IMR-90 (cell line): ENCODE data around the gene CEP57L1. TPM values are rescaled to one million over a fixed set of nuclear protein-coding genes. Genes with fewer than 3 reads are reported as not detected.
"Not testable (repeated sequence)": the region's sequence is repeated elsewhere in the genome, so short reads cannot be mapped to it uniquely, and the experiment has no call there.

Experiments used
- ATAC-seq: fragments of 200-7000 bp; cut with Tn5 transposase; 2 replicates; pipeline ENCODE4 v1.9.1; 2020; ENCODE audit warnings: low read depth, mild to moderate bottlenecking, moderate library complexity
- BruUV-seq: library from RNA; stranded (reverse); fragments of 400-500 nt; replicated peaks from 2 replicates; lab custom pipeline; 2021; lab: Mats Ljungman, UMichigan
- CTCF ChIA-PET: fragments of 300-600 bp; formaldehyde crosslinking; extraction: SDS; loops from one replicate; lab custom pipeline; 2021; ENCODE audit warnings: antibody characterized with exemption; lab: Yijun Ruan, JAX
- POLR2A ChIA-PET: fragments of 300-600 bp; sonication (Branson Sonifier 250); formaldehyde crosslinking; loops from one replicate; lab custom pipeline; 2022; ENCODE audit warnings: antibody characterized with exemption; ENCODE audit not compliant: unreplicated experiment; lab: Charles Lee
- DNase-seq: peaks from one replicate; pipeline ENCODE4 v3.0.0; 2013
- H2AFZ ChIP-seq: replicated peaks from 2 replicates; pipeline ENCODE3; 2013; ENCODE audit warnings: low read length, mild to moderate bottlenecking; ENCODE audit not compliant: poor library complexity
- H2AK5ac ChIP-seq: 2 replicates; pipeline ENCODE4 v1.6.1; 2013; ENCODE audit warnings: low read depth, low read length, inconsistent platforms
- H2AK9ac ChIP-seq: replicated peaks from 2 replicates; pipeline ENCODE3; 2013; ENCODE audit warnings: mild to moderate bottlenecking, low read depth, low read length, moderate library complexity; ENCODE audit not compliant: poor library complexity
- H2BK120ac ChIP-seq: 2 replicates; pipeline ENCODE4 v1.6.1; 2013; ENCODE audit warnings: low read depth, low read length, inconsistent platforms
- H2BK15ac ChIP-seq: 3 replicates; pipeline ENCODE4 v1.6.1; 2013; ENCODE audit warnings: low read depth, low read length, inconsistent platforms
- H2BK20ac ChIP-seq: 2 replicates; pipeline ENCODE4 v1.6.1; 2013; ENCODE audit warnings: low read depth, mild to moderate bottlenecking, inconsistent platforms, low read length, moderate library complexity
- H2BK5ac ChIP-seq: 2 replicates; pipeline ENCODE4 v1.6.1; 2013; ENCODE audit warnings: mild to moderate bottlenecking, low read depth, low read length, inconsistent platforms; ENCODE audit not compliant: poor library complexity, severe bottlenecking
- H3K14ac ChIP-seq: replicated peaks from 2 replicates; pipeline ENCODE4 v1.6.1; 2013; ENCODE audit warnings: low read depth, low read length, inconsistent platforms
- H3K18ac ChIP-seq: 2 replicates; pipeline ENCODE4 v1.6.1; 2013; ENCODE audit warnings: low read depth, low read length, control low read depth
- H3K23ac ChIP-seq: 2 replicates; pipeline ENCODE4 v1.6.1; 2013; ENCODE audit warnings: low read depth, low read length, inconsistent platforms
- H3K27ac ChIP-seq: 2 replicates; pipeline ENCODE4 v1.5.1; 2013; ENCODE audit warnings: mild to moderate bottlenecking, control low read depth, low read length; ENCODE audit not compliant: insufficient read depth
- H3K27me3 ChIP-seq: 2 replicates; pipeline ENCODE4 v1.6.1; 2013; ENCODE audit warnings: low read length; ENCODE audit not compliant: control insufficient read depth, insufficient read depth
- H3K36me3 ChIP-seq: 2 replicates; pipeline ENCODE4 v1.6.1; 2013; ENCODE audit warnings: low read length, mixed read lengths; ENCODE audit not compliant: control insufficient read depth, insufficient read depth
- H3K4ac ChIP-seq: 2 replicates; pipeline ENCODE4 v1.6.1; 2013; ENCODE audit warnings: low read depth, low read length, inconsistent platforms
- H3K4me1 ChIP-seq: 2 replicates; pipeline ENCODE4 v1.6.1; 2013; ENCODE audit warnings: low read length, mixed read lengths; ENCODE audit not compliant: control insufficient read depth, insufficient read depth
- H3K4me2 ChIP-seq: 2 replicates; pipeline ENCODE4 v1.6.1; 2013; ENCODE audit warnings: low read depth, mild to moderate bottlenecking, control low read depth, low read length, moderate library complexity
- H3K4me3 ChIP-seq: 2 replicates; pipeline ENCODE4 v1.5.1; 2013; ENCODE audit warnings: low read depth, mild to moderate bottlenecking, control low read depth, low read length, moderate library complexity; ENCODE audit not compliant: insufficient read depth
- H3K56ac ChIP-seq: 2 replicates; pipeline ENCODE4 v1.6.1; 2013; ENCODE audit warnings: low read length, inconsistent platforms; ENCODE audit not compliant: insufficient read depth; ENCODE audit errors: extremely low read depth
- H3K79me1 ChIP-seq, 2 experiments: 2 replicates each; pipeline ENCODE4 v1.6.1; 2013; ENCODE audit warnings: low read length in 2 of 2, inconsistent platforms in 1 of 2, low read depth in 1 of 2
- H3K9ac ChIP-seq: 2 replicates; pipeline ENCODE4 v1.6.1; 2013; ENCODE audit warnings: low read depth, low read length, control low read depth
- H3K9me1 ChIP-seq: 2 replicates; pipeline ENCODE4 v1.6.1; 2013; ENCODE audit warnings: low read length, inconsistent platforms; ENCODE audit not compliant: insufficient read depth
- H3K9me3 ChIP-seq: 2 replicates; pipeline ENCODE4 v1.6.1; 2013; ENCODE audit warnings: low read length; ENCODE audit not compliant: control insufficient read depth, insufficient read depth
- H4K20me1 ChIP-seq: 2 replicates; pipeline ENCODE4 v1.6.1; 2013; ENCODE audit warnings: low read length, inconsistent platforms; ENCODE audit not compliant: insufficient read depth
- H4K5ac ChIP-seq: 2 replicates; pipeline ENCODE4 v1.6.1; 2013; ENCODE audit warnings: mild to moderate bottlenecking, low read depth, low read length, control low read depth
- H4K8ac ChIP-seq, 2 experiments: 2 replicates each; pipeline ENCODE4 v1.6.1; 2013; ENCODE audit warnings: low read depth in 2 of 2, low read length in 2 of 2, control low read depth in 1 of 2, inconsistent platforms in 1 of 2
- H4K91ac ChIP-seq: 2 replicates; pipeline ENCODE4 v1.6.1; 2013; ENCODE audit warnings: low read depth, low read length, inconsistent platforms; ENCODE audit not compliant: insufficient read depth
- FOS ChIP-seq: fragments of 150-350 bp; IDR thresholded peaks from 2 replicates; pipeline ENCODE4 v1.6.1; 2016; ENCODE audit warnings: low read depth, low read length
- NFE2L2 ChIP-seq: fragments of 150-350 bp; IDR thresholded peaks from 2 replicates; pipeline ENCODE4 v1.6.1; 2016; ENCODE audit warnings: low read depth, mild to moderate bottlenecking, low read length
- RFX5 ChIP-seq: IDR thresholded peaks from 2 replicates; pipeline ENCODE4 v1.8.0; 2012; ENCODE audit warnings: low read depth, mild to moderate bottlenecking, low read length, moderate library complexity
- WGBS, 2 experiments: methylation state at CpG; one replicate each; pipeline versions ENCODE4 v1.1.5 to v1.1.7; 2013; ENCODE audit warnings: missing lambda C conversion rate in 2 of 2; ENCODE audit not compliant: insufficient read length in 1 of 2; ENCODE audit errors: extremely low coverage in 2 of 2; 5-methylcytosine and 5-hydroxymethylcytosine counted together
- dilution Hi-C: fragments of 300-500 bp; cut with HindIII; formaldehyde crosslinking; loops from one replicate; pipeline ENCODE4 v1.14.3; 2018; ENCODE audit warnings: low sequenced_read_pairs; ENCODE audit not compliant: unreplicated experiment
- in situ Hi-C: fragments of 300-500 bp; cut with MboI; formaldehyde crosslinking; loops from 3 replicates; pipeline ENCODE4 v1.14.3; 2019; ENCODE audit warnings: low sequenced_read_pairs, inconsistent platforms, mixed read lengths
- intact Hi-C: fragments of 100-400 bp; cut with micrococcal nuclease; formaldehyde crosslinking; loops from 2 replicates; pipeline ENCODE4 v1.10.0; 2022
- polyA plus RNA-seq, 3 experiments: library from polyadenylated mRNA; depleted of rRNA; stranded (reverse); fragments of >200 nt; gene quantifications; 2 replicates each; pipeline ENCODE4 v1.2.3, GENCODE V29; 2012; ENCODE audit warnings: low replicate concordance in 1 of 3
- total RNA-seq: library from RNA; depleted of rRNA; stranded (reverse); fragments of >200 nt; gene quantifications from 2 replicates; pipeline ENCODE4 v1.2.3, GENCODE V29; 2012
- TF ChIP-seq, protein P1 (sequence below): fragments of 150-350 bp; IDR thresholded peaks from 2 replicates; pipeline ENCODE4 v1.6.1; 2016; ENCODE audit warnings: low read depth, mild to moderate bottlenecking, low read length, moderate library complexity, borderline replicate concordance

The CEP57L1 gene
- total and polyA plus RNA-seq, 2 of the 4 experiments (the other 2 are of a cell fraction), result 10.3 to 21.9 TPM

DNA sequence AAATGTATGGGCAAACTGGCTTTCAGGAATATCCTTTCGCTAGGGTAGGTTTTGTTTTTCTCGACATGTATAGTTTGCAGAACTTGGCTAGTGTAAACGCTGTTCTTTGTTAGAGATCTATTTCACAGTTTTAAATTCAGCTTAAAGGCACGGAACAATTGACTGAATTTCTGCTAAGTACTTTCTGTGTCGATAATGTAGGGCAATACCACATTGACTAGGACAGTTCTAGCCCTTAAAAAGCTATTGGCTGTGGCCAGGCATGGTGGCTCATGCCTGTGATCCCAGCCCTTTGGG lies 92.8 kb downstream of the CEP57L1 start:
- ChIA-PET CTCF (interaction anchor here (0.8 to 2.0 kb wide), 10 partner anchors 9 to 318 kb away, joined by 3 to 14 read pairs (median 5); partner anchors contain the start of gene CD164), POLR2A (no interaction called here)
- intact Hi-C loops (loop anchor here (1.0 kb wide), 2 partner anchors 195 to 209 kb away; no protein-coding TSS in a partner anchor), dilution Hi-C loops (no loop called here), in situ Hi-C loops (loop anchor here (25.0 kb wide), 1 partner anchor 199 kb away; the partner anchor contains the start of gene CD164)
- Histone ChIP-seq H4K20me1 (no peaks in the 10 kb centered on the region), H3K4me1 (no peaks in the 10 kb centered on the region), H2BK120ac (no peak overlapping the region), H2BK5ac (no peak overlapping the region), H2AK5ac (no peak overlapping the region), H3K4me3 (no peak overlapping the region), H3K27ac (no peak overlapping the region), H4K91ac (no peak overlapping the region), H3K27me3 (peaks cover 16% of the 10 kb centered on the region), H3K4ac (no peak overlapping the region), H2AK9ac (no peak overlapping the region), H4K5ac (no peak overlapping the region), H3K36me3 (no peaks in the 10 kb centered on the region), H2BK20ac (no peak overlapping the region), H3K14ac (no peak overlapping the region), H3K9me1 (no peaks in the 10 kb centered on the region), H2AFZ (no peak overlapping the region), H3K79me1 (no peaks in the 10 kb centered on the region), H3K9ac (no peak overlapping the region), H3K23ac (no peak overlapping the region), H3K56ac (no peak overlapping the region), H2BK15ac (no peak overlapping the region), H3K4me2 (no peak overlapping the region), H4K8ac (no peak overlapping the region), H3K9me3 (no peaks in the 10 kb centered on the region), H3K18ac (no peak overlapping the region)
- TF ChIP-seq NFE2L2 (no peak), FOS (no peak), RFX5 (no peak)
- TF ChIP-seq, protein P1, sequence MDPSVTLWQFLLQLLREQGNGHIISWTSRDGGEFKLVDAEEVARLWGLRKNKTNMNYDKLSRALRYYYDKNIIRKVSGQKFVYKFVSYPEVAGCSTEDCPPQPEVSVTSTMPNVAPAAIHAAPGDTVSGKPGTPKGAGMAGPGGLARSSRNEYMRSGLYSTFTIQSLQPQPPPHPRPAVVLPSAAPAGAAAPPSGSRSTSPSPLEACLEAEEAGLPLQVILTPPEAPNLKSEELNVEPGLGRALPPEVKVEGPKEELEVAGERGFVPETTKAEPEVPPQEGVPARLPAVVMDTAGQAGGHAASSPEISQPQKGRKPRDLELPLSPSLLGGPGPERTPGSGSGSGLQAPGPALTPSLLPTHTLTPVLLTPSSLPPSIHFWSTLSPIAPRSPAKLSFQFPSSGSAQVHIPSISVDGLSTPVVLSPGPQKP, result no peak
- WGBS, 2 experiments, result no CpG with 5 or more reads among the region's 5 CpGs
- DNase-seq (no peak), ATAC-seq (no peak)
- BruUV-seq, result no TSS peak

DNA sequence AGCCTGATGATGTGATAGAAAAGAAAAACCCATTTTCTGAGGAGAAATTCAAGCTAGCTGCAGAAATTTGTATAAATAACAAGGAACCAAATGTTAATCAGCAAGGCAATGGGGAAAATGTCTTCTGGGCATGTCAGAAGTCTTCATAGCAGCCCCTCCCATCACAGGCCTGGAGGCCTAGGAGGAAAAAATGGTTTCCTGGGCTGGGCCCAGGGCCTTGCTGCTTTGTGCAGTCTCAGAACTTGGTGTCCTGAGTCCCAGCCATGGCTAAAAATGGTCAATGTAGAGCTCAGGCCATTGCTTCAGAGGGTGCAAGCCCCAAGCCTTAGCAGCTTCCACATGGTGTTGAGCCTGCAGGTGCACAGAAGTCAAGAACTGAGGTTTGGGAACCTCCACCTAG lies 96.1 kb downstream of the CEP57L1 start:
- H3K9ac ChIP-seq, H3K36me3 ChIP-seq, H3K56ac ChIP-seq, POLR2A ChIA-PET, H3K4me1 ChIP-seq, H2BK15ac ChIP-seq, DNase-seq, H3K4me3 ChIP-seq, H2AK5ac ChIP-seq, H3K4me2 ChIP-seq, H2BK20ac ChIP-seq, H3K9me1 ChIP-seq, H3K27ac ChIP-seq, H3K4ac ChIP-seq, H2AK9ac ChIP-seq, H3K14ac ChIP-seq, H2AFZ ChIP-seq, H3K79me1 ChIP-seq, H2BK5ac ChIP-seq, H4K8ac ChIP-seq, H4K5ac ChIP-seq, H3K23ac ChIP-seq, H3K18ac ChIP-seq, H3K27me3 ChIP-seq, H4K20me1 ChIP-seq, H4K91ac ChIP-seq, BruUV-seq, dilution Hi-C loops, ATAC-seq, H3K9me3 ChIP-seq, intact Hi-C loops, H2BK120ac ChIP-seq, CTCF ChIA-PET: not testable (repeated sequence)
- in situ Hi-C loops, result loop anchor here (25.0 kb wide), 1 partner anchor 196 kb away; the partner anchor contains the start of gene CD164
